Inflammatory macrophage treated with lipopolysaccharide for 4 hours (primary cell): Measurements from ENCODE around the gene SIRT1.
A peak's percentile ranks its signal among the peaks of the same experiment; 100 is the strongest.
"Not testable (repeated sequence)": the region's sequence is repeated elsewhere in the genome, so short reads cannot be mapped to it uniquely, and the experiment has no call there.

Experiments used
- DNase-seq: peaks from one replicate; pipeline ENCODE4 v3.0.0-alpha.2; 2020

SIRT1 gene

DNA sequence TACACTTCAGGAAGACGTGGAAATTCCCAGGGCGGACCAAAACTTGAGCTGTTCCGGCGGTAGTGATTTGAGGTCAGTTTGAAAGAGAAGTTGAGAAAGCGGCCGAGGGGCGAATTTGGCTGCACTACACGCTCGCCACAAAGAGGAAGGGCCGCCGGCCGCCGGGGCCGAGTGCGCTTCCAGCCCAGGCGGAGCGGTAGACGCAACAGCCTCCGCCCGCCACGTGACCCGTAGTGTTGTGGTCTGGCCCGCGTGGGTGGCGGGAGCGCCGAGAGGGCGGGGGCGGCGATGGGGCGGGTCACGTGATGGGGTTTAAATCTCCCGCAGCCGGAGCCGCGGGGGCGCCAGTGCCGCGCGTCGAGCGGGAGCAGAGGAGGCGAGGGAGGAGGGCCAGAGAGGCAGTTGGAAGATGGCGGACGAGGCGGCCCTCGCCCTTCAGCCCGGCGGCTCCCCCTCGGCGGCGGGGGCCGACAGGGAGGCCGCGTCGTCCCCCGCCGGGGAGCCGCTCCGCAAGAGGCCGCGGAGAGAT, at the start of gene SIRT1:
Gene SIRT1, plus strand, starts transcription at position 344 of the 529 bp plus-strand sequence. Its CDS starts 66 bp downstream, at position 410.
- peak; percentile 97 for DNase-seq

DNA sequence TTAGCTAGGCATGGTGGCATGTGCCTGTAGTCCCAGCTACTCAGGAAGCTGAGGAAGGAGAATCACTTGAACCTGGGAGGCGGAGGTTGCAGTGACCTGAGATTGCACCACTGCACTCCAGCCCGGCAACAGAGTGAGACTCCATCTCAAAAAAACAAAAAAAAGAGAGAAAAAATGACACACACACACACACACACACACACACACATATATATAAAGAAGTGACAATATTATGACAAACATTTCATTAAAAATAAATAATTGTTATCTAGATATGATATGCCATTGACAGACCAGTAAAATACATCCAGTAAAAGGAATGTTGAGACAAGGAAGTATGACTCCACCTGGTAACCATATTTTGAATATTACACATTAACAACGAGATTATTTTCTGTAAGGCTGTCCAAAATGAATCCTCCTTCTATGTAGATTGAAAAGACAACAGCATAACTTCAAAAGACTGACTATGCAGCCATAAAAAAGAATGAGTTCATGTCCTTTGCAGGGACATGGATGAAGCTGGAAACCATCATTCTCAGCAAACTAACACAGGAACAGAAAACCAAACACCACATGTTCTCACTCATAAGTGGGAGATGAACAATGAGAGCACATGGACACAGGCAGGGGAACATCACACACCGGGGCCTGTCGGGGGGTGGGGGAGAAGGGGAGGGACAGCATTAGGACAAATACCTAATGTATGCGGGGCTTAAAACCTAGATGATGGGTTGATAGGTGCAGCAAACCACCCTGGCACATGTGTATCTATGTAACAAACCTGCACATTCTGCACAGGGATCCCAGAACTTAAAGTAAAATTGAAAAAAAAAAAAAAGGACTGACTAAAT, 48.7 kb upstream of the SIRT1 start:
- DNase-seq: not testable (repeated sequence)

DNA sequence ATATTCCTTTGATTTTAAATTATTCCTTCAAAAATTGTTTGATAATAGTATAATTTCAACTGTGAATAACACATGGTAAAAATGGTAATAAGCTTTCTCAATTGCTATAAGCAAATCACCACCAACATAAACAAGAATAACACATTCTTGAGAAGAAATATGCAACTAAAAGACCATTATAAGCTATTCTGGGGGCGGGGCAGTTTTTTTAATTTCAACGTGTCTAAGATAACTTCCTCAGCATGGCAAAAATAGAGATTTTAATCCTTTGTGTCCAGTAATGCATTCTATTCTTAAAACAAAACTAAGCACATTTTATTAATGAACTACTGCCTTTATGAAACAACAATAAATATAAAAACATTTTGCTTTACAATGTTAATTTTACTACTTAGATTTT, 48.0 kb upstream of the SIRT1 start:
- DNase-seq: no peak

DNA sequence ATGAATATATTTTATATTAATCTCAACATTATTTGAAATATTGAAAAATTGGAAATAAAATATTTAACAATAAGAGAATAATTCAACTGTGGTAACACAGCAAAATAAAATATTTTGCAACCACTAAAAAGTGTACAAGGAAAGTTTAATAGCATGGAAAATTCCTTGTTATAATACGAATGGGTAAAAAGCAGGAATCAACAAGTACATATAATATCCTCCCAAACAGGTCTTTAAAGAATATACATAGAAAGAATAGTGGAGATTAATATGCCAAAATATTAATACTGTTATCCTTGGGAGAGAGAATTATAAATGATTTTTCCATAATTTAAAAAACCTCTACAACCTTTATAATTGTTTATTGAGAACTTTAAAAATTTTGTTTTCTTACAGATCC, 47.5 kb upstream of the SIRT1 start:
- DNase-seq: no peak

- peak; percentile 50 for DNase-seq
These were observed 46.7 kb upstream of the SIRT1 start, which contains the start of gene DNAJC12 for GRCh38 chr10:67837541-67838314. Gene DNAJC12 (minus strand): TSS chr10:67838188. CDS start chr10:67838011, 177 bp downstream.

DNA sequence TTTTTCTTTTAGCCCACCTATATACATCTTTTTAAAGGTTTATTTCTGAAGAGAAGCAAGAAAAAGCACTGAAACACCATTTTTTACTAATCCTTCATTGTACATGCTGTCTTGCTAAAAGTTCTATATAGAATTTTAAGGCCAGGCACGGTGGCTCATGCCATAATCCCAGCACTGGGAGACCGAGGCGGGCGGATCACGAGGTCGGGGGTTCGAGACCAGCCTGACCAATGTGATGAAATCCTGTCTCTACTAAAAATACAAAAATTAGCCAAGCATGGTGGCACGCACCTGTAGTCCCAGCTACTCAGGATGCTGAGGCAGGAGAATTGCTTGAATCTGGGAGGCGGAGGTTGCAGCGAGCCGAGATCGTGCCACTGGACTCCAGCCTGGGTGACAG, 44.9 kb upstream of the SIRT1 start:
- DNase-seq: not testable (repeated sequence)

DNA sequence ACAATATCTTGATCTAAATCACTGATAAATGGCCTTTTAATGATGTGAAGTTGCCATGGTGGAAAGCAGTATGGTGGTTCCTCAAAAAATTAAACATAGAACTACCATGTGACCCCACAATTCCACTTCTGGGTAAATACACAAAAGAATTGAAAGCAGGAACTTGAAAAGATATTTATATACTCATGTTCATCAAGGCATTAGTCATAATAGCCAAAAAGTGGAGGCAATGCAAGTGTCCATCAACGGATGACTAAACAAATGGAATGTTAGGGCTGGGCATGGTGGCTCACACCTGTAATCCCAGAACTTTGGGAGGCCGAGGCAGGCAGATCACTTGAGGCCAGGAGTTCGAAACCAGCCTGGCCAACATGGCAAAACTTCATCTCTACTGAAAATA, 44.5 kb upstream of the SIRT1 start:
- peak; percentile 62 for DNase-seq

DNA sequence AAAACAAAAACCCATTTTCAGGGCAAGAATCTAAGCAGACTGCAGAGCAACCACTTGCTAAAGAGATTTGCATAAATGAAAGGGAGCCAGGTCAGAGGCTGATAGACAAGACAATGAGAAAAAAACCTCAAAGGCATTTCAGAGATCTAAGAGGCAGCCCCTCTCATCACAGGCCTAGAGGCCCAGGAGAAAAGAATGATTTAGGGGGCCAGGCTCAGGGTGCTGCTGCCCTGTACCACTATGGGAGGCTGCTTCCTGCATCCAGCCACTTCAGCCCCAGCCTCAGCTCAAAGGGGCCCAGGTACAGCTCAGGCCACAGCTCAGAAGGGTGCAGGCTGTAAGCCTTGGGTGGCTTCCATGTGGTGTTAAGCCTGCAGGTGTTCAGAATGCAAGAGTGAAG, 42.7 kb upstream of the SIRT1 start:
- no peak for DNase-seq

DNA sequence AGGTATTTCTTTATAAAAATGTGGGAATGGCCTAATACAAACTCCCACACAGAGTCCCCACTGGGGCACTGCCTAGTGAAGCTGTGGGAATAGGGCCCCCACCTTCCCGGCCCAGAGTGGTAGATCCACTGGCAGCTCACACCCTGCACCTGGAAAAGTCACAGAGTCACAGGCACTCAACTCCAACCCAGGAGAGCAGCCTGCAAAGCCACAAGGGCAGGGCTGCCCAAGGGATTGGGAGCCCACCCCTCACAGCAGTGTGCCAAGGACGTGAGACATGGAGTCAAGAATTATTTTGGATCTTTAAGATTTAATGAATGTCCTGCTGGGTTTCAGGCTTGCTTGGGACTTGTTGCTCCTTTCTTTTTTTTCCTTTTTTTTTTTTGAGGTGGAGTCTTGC, 41.2 kb upstream of the SIRT1 start:
- DNase-seq: no peak

- peak; percentile 95 for DNase-seq
These were observed 35.0 kb upstream of the SIRT1 start for GRCh38 chr10:67849331-67850011.

- DNase-seq: no peak
These were observed 33.3 kb upstream of the SIRT1 start for GRCh38 chr10:67851186-67851585.

DNA sequence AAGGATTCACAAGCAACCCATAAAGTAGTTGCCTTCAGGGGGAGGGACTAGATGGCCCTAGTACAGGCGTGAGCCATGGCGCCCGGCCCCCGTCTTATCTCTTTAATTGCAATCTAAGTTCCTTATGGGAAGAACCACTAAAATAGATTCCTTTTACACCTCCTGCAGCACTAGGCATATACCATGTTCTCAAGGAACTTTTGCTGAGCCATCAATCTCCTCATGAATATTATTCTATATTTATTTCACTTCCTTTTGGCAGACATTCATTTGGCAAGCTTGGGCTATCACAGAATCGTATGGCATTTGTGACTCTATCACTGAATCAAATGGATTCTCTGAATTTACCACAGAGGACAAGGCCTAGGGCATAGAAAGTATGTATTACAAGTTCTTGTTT, 31.7 kb upstream of the SIRT1 start:
- no peak for DNase-seq

DNA sequence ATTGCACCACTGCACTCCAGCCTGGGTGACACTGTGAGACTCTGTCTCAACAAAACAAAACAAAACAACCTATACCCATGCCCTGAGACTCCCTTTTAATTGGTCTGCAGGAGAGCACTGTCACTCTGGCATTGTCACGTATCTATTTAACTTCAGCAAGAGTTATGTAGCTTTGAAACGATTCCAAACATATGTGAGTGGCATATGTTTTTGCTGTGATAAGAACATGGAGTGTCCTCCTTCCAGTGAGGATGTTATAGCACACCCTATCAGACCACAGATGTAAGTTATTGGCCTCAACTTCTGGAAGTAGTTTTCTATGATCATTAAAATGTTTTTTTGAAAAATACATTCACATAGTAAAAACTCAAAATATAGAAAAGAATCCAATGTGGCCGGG, 30.9 kb upstream of the SIRT1 start:
- no peak for DNase-seq

DNA sequence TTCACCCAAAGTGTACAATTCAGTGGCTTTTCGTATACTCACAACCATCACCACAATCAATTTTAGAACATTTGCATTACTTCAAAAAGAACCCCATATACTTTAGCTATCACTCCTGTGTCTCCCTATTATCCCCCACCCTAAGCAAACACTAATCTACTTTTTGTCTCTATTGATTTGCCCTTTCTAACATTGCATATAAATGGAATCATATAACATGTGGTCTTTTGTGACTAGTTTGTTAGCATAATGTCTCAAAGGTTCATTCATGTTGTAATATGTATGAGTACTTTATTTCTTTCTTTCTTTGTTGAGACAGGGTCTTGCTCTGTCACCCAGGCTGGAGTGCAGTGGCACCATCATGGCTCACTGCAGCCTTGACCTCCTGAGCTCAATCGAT, 25.5 kb upstream of the SIRT1 start:
- no peak for DNase-seq

GRCh38 chr10:67861750-67862432, 22.6 kb upstream of the SIRT1 start:
- no peak for DNase-seq

- DNase-seq: no peak
These were observed 21.4 kb upstream of the SIRT1 start for GRCh38 chr10:67863094-67863493.

GRCh38 chr10:67864607-67865371, 19.7 kb upstream of the SIRT1 start:
- peak; percentile 66 for DNase-seq

DNA sequence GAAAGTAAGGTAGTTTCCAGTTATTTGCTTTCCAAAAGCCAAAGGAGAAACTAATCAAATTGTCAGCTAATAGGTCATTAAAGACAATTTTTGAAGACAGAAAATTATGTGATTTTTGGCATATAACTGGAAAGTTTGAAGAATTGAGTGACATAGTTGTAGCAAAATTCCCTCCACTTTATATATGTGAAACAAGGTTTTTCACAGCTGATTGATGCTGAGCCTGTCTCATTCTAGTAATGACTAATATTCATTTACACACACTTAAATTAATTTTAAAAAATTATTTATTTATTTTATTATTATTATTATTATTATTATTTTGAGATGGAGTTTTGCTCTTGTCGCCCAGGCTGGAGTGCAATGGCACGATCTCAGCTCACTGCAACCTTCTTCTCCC, 16.3 kb upstream of the SIRT1 start:
- no peak for DNase-seq

DNA sequence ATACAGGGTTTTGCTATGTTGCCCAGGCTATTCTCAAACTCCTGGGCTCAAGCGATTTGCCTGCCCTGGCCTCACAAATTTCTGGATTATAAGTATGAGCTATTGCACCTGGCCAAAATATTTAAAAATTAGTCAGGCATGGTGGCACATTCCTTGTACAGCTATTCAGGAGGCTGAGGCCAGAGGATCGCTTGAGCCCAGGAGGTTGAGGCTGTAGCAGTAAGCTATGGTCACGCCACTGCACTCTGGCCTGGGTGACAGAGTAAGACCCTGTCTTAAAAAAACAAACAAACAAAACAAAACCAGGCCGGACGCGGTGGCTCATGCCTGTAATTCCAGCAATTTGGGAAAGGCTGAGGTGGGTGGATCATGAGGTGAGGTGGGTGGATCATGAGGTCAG, 14.5 kb upstream of the SIRT1 start:
- DNase-seq: no peak

- no peak for DNase-seq
These were observed 8.9 kb upstream of the SIRT1 start for GRCh38 chr10:67875340-67876238.

DNA sequence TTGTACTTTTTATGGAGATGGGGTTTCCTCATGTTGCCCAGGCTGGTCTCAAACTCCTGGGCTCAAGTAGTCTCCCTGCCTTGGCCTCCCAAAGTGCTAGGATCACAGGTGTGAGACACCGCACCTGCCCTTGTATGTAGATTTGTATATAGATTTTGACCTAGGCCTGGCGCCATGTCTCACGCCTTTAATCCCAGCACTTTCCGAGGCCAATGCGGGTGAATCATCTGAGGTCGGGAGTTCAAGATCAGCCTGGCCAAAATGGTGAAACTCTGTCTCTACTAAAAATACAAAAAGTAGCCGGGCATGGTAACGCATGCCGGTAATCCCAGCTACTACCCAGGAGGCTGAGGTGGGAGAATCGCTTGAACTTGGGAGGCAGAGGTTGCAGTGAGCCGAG, 7.0 kb upstream of the SIRT1 start:
- DNase-seq: not testable (repeated sequence)
